Cardiac muscle cell (in vitro differentiated cells and primary cell): Measurements from ENCODE around the gene BCAS3. TPM values are rescaled to one million over a fixed set of nuclear protein-coding genes. Genes with fewer than 3 reads are reported as not detected.

Source experiments
- DNase-seq, 2 donors: peaks; one replicate each; pipeline versions ENCODE4 v3.0.0 to v3.0.0-alpha.2; 2010 to 2017; ENCODE audit warnings: low read depth in 1 of 2, low spot score in 1 of 2
- H3K27ac ChIP-seq: fragments of 200-600 bp; sonication (generic); 2 replicates; pipeline ENCODE4 v1.5.1; 2016
- H3K27me3 ChIP-seq: fragments of 200-600 bp; sonication (generic); 2 replicates; pipeline ENCODE4 v1.6.0; 2016; ENCODE audit warnings: control low read depth
- H3K36me3 ChIP-seq: fragments of 200-600 bp; sonication (generic); 2 replicates; pipeline ENCODE4 v1.5.1; 2016; ENCODE audit warnings: control low read depth
- H3K4me1 ChIP-seq: fragments of 200-600 bp; sonication (generic); 2 replicates; pipeline ENCODE4 v1.8.1; 2017; ENCODE audit warnings: low read depth, mild to moderate bottlenecking, mixed run types
- H3K4me3 ChIP-seq: fragments of 200-600 bp; sonication (generic); 2 replicates; pipeline ENCODE4 v1.5.1; 2016; ENCODE audit warnings: mild to moderate bottlenecking
- H3K9me3 ChIP-seq: fragments of 200-600 bp; sonication (generic); 2 replicates; pipeline ENCODE4 v1.5.1; 2017; ENCODE audit warnings: low read depth, mild to moderate bottlenecking, control low read depth
- CTCF ChIP-seq: IDR thresholded peaks from 2 replicates; pipeline ENCODE4 v1.5.1; 2012; ENCODE audit warnings: low read depth, mild to moderate bottlenecking, low read length
- polyA plus RNA-seq: library from polyadenylated mRNA; unstranded; fragments of >200 nt; fragmentation: Nextera tagmentation; extraction: Ambion mirVana; gene quantifications from 2 replicates; pipeline ENCODE4 v1.2.1, GENCODE V29; 2016
- total RNA-seq: library from RNA; depleted of rRNA; stranded (reverse); fragments of >200 nt; gene quantifications from 2 replicates; pipeline ENCODE4 v1.2.3, GENCODE V29; 2016

The BCAS3 gene
- total and polyA plus RNA-seq, 2 experiments from 2014 or later, result 36.5 to 39.6 TPM

GRCh38 chr17:61158376-61158775 lies 480.7 kb downstream of the BCAS3 start:
- Histone ChIP-seq H3K4me3 (no peak overlapping the region), H3K4me1 (peaks cover 47% of the 10 kb centered on the region), H3K27ac (no peak overlapping the region), H3K27me3 (no peaks in the 10 kb centered on the region), H3K9me3 (no peaks in the 10 kb centered on the region), H3K36me3 (no peaks in the 10 kb centered on the region)
- DNase-seq, result no peak
- TF ChIP-seq CTCF, result no peak

GRCh38 chr17:61159221-61159814 lies 481.7 kb downstream of the BCAS3 start:
- Histone ChIP-seq H3K4me1 (peaks cover 47% of the 10 kb centered on the region), H3K9me3 (no peaks in the 10 kb centered on the region), H3K4me3 (no peak overlapping the region), H3K36me3 (no peaks in the 10 kb centered on the region), H3K27me3 (no peaks in the 10 kb centered on the region), H3K27ac (no peak overlapping the region)
- TF ChIP-seq CTCF, result no peak
- no peak for DNase-seq

GRCh38 chr17:61160204-61160603 lies 482.6 kb downstream of the BCAS3 start:
- Histone ChIP-seq H3K9me3 (no peaks in the 10 kb centered on the region), H3K4me3 (no peak overlapping the region), H3K36me3 (no peaks in the 10 kb centered on the region), H3K27me3 (no peaks in the 10 kb centered on the region), H3K27ac (no peak overlapping the region), H3K4me1 (peaks cover 47% of the 10 kb centered on the region)
- no peak for TF ChIP-seq CTCF
- no peak for DNase-seq

GRCh38 chr17:61160789-61161445 lies 483.3 kb downstream of the BCAS3 start:
- DNase-seq, result no peak
- no peak for TF ChIP-seq CTCF
- no peaks in the 10 kb centered on the region for H3K36me3 ChIP-seq
- no peak overlapping the region for H3K4me3 ChIP-seq
- no peaks in the 10 kb centered on the region for H3K9me3 ChIP-seq
- no peaks in the 10 kb centered on the region for H3K27me3 ChIP-seq
- H3K4me1 ChIP-seq, result peaks cover 46% of the 10 kb centered on the region
- no peak overlapping the region for H3K27ac ChIP-seq

- H3K27ac ChIP-seq, result peak overlapping the region; percentile 29
These were observed 484.0 kb downstream of the BCAS3 start for GRCh38 chr17:61161615-61162134.

More at GRCh38 chr17:61161615-61162134, 484.0 kb downstream of the BCAS3 start:
- no peaks in the 10 kb centered on the region for H3K27me3 ChIP-seq
- H3K4me3 ChIP-seq, result no peak overlapping the region
- H3K36me3 ChIP-seq, result no peaks in the 10 kb centered on the region
- H3K9me3 ChIP-seq, result no peaks in the 10 kb centered on the region
- DNase-seq, result no peak
- peaks cover 43% of the 10 kb centered on the region for H3K4me1 ChIP-seq
- TF ChIP-seq CTCF, result no peak
